D721Med (cell line): Measurements from ENCODE around the gene CUX1.

Experiments used
- DNase-seq: peaks from one replicate; pipeline ENCODE4 v3.0.0; 2011; ENCODE audit warnings: low spot score; ENCODE audit not compliant: insufficient read length
- FAIRE-seq: peaks from 2 replicates; lab custom pipeline; 2011; peaks lifted over from hg19 to GRCh38; lab: Jason Lieb, UNC
- CTCF ChIP-seq: IDR thresholded peaks from 2 replicates; pipeline ENCODE4 v1.5.1; 2012; ENCODE audit warnings: mild to moderate bottlenecking, control low read depth; ENCODE audit not compliant: insufficient read depth; ENCODE audit errors: missing control alignments

The CUX1 gene

GRCh38 chr7:101935521-101936141, 118.2 kb downstream of the CUX1 start:
- no peak for TF ChIP-seq CTCF
- FAIRE-seq (no peak), DNase-seq (no peak)

GRCh38 chr7:101936223-101936610, 118.8 kb downstream of the CUX1 start:
- TF ChIP-seq CTCF = no peak
- no peak for DNase-seq
- no peak for FAIRE-seq

- no peak for FAIRE-seq
- no peak for DNase-seq
- no peak for TF ChIP-seq CTCF
Observed at GRCh38 chr7:101936611-101937231, 119.3 kb downstream of the CUX1 start.

GRCh38 chr7:101937717-101938514, 120.5 kb downstream of the CUX1 start:
- FAIRE-seq (no peak), DNase-seq (no peak)
- no peak for TF ChIP-seq CTCF

- TF ChIP-seq CTCF = no peak
- DNase-seq (no peak), FAIRE-seq (no peak)
Observed at GRCh38 chr7:101939136-101939695, 121.8 kb downstream of the CUX1 start.

GRCh38 chr7:101940151-101940550, 122.7 kb downstream of the CUX1 start:
- no peak for DNase-seq
- TF ChIP-seq CTCF = no peak
- FAIRE-seq = no peak
